Heart left ventricle (tissue), 13 donors: ENCODE results near the gene PSMG1.

Experiments used
- CTCF ChIP-seq, 12 donors: fragments of 200-600 bp; sonication (generic) in 4 of 12; IDR thresholded peaks; one replicate each; pipeline versions ENCODE4 v1.5.0 to v1.8.0; 2018 to 2022; ENCODE audit warnings: antibody characterized with exemption in 12 of 12, mild to moderate bottlenecking in 5 of 12
- POLR2A ChIP-seq, 2 donors: fragments of 450-650 bp; IDR thresholded peaks; one replicate each; pipeline ENCODE4 v1.6.1; 2017; ENCODE audit warnings: antibody characterized with exemption in 2 of 2, mild to moderate bottlenecking in 2 of 2, moderate library complexity in 2 of 2
- donor health status: ischemic (EF 13 %, LVEDD 7.1; RV severe dilation, severe dysfunction).
- donor health status: DM: no; HTN: yes; CAD: no.
- donor health status: DM: no; HTN: no; CAD: no.
- donor health status: ischemic (EF 25% LVEDD 6.9; RV normal size, moderate dysfunction).
- donor health status: ischemic (EF 25% LVEDD 5.7; RV mildly dilated, moderate dysfunction).
- donor health status: ischemic (EF 35%, LVEDD 5.7; RV mildly dilated, moderate dysfunction).
- donor health status: nonischemic (EF 11% LVEDD 7.7; RV severe dilation, severe dysfunction).
- donor health status: DM: yes; HTN: yes; CAD: no.
- donor health status: PGD.
- donor health status: ischemic (EF 29% LVEDD 5.4; RV normal size, mild dysfunction).
- donor health status: nonischemic (EF 23%, LVEDD 6.1; RV moderate dilation, normal function).

GRCh38 chr21:39142972-39143371 lies 40.3 kb downstream of the PSMG1 start:
- TF ChIP-seq POLR2A (IDR thresholded peaks at IDR 0.05) = no peak
- TF ChIP-seq CTCF (IDR thresholded peaks at IDR 0.05) = no peak
